Measurements from ENCODE around the gene NCAM2.
A peak's percentile ranks its signal among the peaks of the same experiment; 100 is the strongest.

Gene NCAM2

DNA sequence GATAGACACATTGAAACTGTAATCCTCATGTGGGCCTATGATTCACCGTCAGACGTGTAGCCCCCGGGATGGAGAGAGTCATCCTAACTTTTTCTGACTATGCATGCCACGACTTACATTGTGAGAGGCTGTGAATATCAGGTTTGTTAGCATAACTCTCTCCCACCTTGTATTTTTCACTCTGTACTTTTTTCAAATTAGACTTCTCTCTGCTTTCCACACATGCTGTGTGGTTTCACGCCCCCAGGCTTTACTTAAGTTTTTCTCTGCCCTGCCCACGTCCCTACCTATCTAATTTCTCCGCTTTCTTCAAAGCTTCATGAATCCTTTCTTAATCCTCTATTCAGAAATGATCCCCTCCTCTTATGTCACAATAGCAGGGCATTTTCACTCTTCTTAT, 3.4 kb upstream of the NCAM2 start:
- no peak for DNase-seq (ENCODE audit: low read depth)
- TF ChIP-seq, protein P1, sequence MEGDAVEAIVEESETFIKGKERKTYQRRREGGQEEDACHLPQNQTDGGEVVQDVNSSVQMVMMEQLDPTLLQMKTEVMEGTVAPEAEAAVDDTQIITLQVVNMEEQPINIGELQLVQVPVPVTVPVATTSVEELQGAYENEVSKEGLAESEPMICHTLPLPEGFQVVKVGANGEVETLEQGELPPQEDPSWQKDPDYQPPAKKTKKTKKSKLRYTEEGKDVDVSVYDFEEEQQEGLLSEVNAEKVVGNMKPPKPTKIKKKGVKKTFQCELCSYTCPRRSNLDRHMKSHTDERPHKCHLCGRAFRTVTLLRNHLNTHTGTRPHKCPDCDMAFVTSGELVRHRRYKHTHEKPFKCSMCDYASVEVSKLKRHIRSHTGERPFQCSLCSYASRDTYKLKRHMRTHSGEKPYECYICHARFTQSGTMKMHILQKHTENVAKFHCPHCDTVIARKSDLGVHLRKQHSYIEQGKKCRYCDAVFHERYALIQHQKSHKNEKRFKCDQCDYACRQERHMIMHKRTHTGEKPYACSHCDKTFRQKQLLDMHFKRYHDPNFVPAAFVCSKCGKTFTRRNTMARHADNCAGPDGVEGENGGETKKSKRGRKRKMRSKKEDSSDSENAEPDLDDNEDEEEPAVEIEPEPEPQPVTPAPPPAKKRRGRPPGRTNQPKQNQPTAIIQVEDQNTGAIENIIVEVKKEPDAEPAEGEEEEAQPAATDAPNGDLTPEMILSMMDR (IDR thresholded peaks at IDR 0.05; ENCODE audit: control insufficient read depth, insufficient read depth, low read depth, low read length, missing control alignments) = no peak

DNA sequence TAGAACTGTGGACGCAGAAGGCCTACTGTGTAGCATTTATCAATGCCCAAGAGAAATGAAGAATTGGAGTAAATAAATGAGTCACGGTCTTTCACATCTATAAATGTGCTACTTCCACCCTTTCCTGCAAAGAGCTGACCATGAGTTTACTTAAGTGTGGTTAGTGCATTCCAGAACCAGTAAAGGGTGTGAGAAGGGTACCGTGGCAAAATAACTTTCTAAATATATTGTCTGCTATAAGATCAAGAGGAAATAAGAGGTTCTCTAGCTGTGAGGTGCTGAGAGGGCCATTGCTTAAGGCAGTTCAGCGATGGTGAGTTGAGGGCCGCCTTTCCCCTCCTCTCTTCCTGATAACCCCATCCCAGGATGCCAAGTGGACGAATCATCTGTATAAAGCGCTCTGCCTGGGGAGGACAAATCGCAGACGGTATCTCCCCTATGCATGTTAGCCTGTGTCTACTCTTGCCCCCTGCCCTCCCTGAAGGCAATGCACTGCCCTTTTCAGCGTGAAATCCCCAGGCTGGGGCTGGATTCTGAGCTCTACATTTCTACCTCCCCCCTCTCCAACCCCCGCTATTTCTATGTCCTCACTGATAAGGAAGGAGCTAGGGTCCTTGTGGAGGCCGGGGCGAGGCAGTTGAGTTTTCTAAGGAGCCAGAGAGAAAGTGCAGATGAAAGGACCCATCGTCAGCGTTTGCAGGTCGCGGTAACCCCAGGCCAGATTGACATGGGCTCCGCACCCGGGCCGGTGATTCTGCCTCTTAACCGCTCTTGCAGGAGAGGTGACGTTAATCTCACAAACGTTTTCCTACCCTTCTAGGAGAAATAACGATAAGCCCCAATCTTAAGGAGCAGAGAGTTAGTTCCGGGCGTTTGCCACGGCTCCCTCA, 1.5 kb upstream of the NCAM2 start:
- H3K4me3 ChIP-seq (ENCODE audit: control insufficient read depth, low read depth, low read length) = no peak overlapping the region
- TF ChIP-seq, protein P1 (IDR thresholded peaks at IDR 0.05; ENCODE audit: control insufficient read depth, insufficient read depth, low read depth, low read length, missing control alignments) = no peak
- DNase-seq (ENCODE audit: low read depth) = no peak

More for the DNA sequence above, 3.4 kb upstream of the NCAM2 start:
- H3K4me3 ChIP-seq (ENCODE audit: control insufficient read depth, low read depth, low read length) = no peak overlapping the region

DNA sequence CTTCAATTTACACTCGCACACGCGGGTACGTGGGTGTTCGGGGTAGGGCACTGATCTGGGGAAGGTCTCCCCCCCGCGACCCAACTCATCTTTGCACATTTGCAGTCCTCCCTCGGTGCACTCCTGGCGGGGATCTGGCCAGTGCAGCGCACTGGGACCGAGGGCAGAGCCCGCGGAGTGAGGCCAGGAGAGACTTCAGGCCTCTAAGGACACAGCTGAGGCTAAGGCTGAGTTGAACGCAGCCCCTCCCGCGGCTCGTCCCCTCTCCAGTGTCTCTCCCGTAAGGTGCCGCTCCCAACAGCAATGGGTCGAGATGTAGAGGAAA, 936 bp upstream of the NCAM2 start:
- no peak for DNase-seq (ENCODE audit: low read depth)
- TF ChIP-seq, protein P1 (IDR thresholded peaks at IDR 0.05; ENCODE audit: control insufficient read depth, insufficient read depth, low read depth, low read length, missing control alignments) = no peak
- H3K4me3 ChIP-seq (ENCODE audit: control insufficient read depth, low read depth, low read length) = no peak overlapping the region

DNA sequence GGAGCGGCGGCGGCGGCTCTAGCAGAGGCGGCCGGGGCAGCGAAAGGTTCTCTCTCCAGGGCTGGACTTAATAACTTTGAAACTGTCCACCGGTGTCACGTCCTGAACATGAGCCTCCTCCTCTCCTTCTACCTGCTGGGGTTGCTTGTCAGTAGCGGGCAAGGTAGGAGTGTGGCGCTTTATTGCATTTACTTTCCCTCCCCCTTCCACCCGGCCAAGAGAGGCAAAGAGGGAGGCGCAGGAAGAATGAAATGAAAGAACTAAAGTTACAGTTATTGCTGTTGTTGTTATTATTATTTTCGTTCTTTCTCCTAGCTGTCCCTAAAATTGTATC, 214 bp downstream of the NCAM2 start:
- no peak for DNase-seq (ENCODE audit: low read depth)
- TF ChIP-seq, protein P1 (IDR thresholded peaks at IDR 0.05; ENCODE audit: control insufficient read depth, insufficient read depth, low read depth, low read length, missing control alignments) = no peak
- H3K4me3 ChIP-seq (ENCODE audit: control insufficient read depth, low read depth, low read length) = peak overlapping the region; percentile 31

DNA sequence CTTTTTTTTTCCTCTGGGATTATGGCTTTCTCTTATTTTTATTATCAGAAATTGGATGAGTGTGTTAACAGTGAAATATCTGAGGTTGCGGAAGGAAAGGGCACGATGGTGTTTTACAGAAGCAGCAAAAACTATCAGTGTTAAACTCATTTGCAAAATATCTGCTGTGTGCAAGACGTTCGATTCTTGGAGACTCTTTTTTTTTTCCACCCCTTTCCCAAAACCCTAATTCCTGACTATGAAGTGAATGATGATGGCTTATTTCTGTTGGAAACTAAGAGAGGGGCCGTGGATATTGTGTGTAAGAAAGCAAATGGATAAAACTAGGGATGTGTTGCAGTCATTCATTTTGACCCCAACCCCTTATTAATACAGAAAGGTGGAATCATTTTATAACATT, 677 bp downstream of the NCAM2 start:
- no peak for DNase-seq (ENCODE audit: low read depth)
- no peak overlapping the region for H3K4me3 ChIP-seq (ENCODE audit: control insufficient read depth, low read depth, low read length)
- TF ChIP-seq, protein P1 (IDR thresholded peaks at IDR 0.05; ENCODE audit: control insufficient read depth, insufficient read depth, low read depth, low read length, missing control alignments) = no peak

DNA sequence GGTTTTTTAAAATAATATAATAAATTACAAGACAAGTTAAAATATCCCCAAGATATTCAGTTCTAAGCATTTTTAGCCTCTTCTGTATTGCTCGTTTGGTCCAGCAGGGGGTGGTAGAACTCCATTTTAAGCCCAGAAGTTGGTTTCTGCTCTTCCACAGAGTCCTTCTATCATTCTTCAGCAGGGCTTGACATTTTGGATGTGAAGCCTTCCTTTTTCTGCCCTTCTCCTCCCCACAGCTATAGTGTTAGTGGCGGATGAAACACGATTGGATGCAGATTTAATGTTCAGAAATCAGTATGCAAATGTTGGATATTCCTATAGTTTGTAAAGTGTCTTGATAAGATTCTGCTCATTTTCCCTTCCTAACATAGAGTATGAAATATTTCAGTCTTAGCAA, 1.4 kb downstream of the NCAM2 start:
- no peak for DNase-seq (ENCODE audit: low read depth)
- TF ChIP-seq, protein P1 (IDR thresholded peaks at IDR 0.05; ENCODE audit: control insufficient read depth, insufficient read depth, low read depth, low read length, missing control alignments) = peak; percentile 58
- no peak overlapping the region for H3K4me3 ChIP-seq (ENCODE audit: control insufficient read depth, low read depth, low read length)

Data from AG09309 (cell line).